GM18861 (cell line): ENCODE measurements around the gene PCDHGC5.

Experiments used
- ATAC-seq: cut with Tn5 transposase; IDR thresholded peaks from one replicate; pipeline ENCODE4 v1.9.1; 2021; ENCODE audit not compliant: unreplicated experiment

PCDHGC5 gene

DNA sequence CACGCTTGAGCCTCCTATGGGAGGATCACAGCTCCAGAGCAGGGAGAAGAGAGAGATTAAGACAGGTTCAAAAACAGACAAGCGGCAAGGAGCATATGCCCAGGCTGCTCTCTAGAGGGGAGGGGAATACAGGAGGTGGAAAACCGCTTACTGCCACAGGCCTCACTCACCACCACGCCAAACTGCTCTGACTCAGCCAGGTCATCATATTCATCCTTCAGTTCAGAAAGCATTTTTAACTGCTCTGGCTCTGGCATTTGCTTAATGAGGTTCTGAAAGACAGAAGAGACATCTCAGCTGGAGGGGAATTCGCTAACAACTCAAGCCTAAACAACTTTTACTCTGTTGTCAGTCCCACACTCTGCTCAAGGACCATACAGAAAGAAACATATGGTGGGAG is 40.1 kb downstream of the PCDHGC5 start:
- peak; percentile 31 for ATAC-seq

DNA sequence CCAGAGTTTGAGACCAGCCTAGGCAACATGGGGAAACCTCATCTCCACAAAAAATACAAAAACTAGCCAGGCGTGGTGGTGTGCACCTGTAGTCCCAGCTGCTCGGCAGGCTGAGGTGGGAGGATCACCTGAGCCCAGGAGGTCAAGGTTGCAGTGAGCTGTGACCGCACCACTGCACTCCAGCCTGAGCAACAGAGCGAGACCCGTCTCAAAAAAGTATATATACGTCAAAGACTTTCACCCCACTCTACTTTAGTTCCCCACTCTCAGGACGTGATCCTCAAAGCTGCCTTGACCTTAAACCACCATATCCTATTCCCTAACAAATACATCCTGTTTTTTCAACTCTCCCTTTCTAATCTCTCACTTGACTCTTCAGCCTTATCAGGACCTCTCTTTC is 41.0 kb downstream of the PCDHGC5 start:
- ATAC-seq = peak; percentile 57

GRCh38 chr5:141532726-141533125 is 43.8 kb downstream of the PCDHGC5 start:
- no peak for ATAC-seq

- no peak for ATAC-seq
Measured at GRCh38 chr5:141533897-141534296, 45.0 kb downstream of the PCDHGC5 start.

DNA sequence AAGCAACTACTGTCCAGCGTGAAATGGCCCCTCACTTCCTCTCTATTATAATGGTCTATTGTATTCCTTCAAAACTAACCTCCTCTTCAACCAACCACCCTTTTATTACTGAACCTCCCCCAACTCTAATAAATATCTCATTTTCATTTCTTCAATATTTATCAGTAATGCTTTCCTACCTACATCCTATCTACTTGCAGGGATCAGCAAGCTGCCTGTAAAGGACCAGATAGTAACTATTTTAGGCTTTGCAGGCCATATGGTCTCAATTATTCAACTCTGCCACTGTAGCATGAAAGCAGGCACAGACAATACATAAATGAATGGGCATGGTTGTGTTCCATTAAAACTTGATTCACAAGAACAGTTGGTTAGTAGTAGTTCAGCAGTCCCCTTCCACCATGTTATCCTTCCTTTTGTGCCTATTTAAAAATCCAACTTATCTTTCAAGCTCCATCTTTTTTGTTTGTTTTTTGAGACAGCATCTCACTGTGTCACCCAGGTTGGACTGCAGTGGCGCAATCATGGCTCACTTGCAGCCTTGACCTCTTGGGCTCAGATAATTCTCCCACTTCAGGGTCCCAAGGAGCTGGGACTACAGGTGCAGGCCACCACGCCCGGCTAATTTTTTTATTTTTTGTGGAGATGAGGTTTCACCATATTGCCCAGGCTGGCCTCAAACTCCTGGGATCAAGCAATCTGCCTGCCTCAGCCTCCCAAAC is 45.8 kb downstream of the PCDHGC5 start:
- no peak for ATAC-seq
